GM18498 (cell line): ENCODE results near the gene RMND5A.
"Not testable (repeated sequence)": the region's sequence is repeated elsewhere in the genome, so short reads cannot be mapped to it uniquely, and the experiment has no call there.

Source experiments
- ATAC-seq: cut with Tn5 transposase; IDR thresholded peaks from one replicate; pipeline ENCODE4 v1.9.1; 2021; ENCODE audit warnings: mild to moderate bottlenecking, moderate library complexity; ENCODE audit not compliant: unreplicated experiment

Gene RMND5A

GRCh38 chr2:86719637-86720539 is at the start of gene RMND5A:
TSS of gene RMND5A (plus strand) at chr2:86720291. CDS start at chr2:86720668, 377 bp downstream.
- ATAC-seq = peak; percentile 89

DNA sequence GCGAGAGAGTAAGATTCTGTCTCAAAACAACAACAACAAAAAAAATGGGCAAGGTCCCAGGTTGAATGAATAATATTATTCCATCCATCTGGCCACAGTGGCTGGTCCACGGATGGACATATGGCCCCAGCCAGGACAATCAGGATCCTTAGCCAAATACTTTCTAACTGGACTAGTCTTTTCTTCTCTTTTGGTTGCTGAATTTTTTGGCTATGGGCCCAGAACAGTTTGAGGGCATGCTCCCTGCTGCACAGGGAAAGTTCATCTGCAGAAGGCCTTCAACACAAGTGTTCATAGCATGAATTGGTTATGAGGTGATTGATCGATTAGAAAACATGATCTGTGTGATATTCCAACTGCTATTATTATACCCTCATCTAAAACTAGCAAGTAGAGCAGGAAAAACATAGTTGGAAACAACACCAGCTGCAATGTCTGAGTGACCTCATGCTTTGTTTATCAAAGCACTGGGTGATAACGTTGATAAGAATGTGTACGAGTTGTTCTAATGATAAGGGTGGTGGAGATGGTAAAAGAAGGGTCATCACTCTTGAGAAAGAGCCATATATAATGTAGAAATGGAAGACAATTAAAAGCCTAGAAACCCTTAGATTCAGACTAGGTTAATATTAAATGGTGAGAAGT is 48.6 kb upstream of the RMND5A start:
- no peak for ATAC-seq

DNA sequence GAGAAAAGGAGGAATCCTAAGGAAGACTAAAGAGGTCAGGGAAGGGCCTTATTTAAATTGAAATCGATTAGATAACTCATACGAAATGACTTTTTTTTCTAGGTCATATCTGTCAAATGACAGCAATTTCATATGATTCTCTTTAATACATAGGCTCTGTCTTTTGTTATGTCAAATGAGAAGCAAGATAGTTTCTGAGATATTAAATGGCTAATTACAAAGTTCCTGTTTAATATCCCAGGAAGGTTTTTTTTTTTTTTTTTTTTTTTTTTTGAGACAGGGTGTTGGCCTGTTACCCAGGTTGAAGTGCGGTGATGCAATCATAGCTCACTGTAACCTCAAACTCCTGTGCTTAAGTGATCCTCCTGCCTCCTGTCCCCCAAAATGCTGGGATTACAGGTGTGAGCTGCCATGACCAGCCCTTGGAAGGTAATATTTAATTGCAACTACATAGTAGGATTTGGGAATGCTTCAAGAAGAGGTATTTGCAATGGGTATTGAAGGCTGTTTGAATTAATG is 48.0 kb upstream of the RMND5A start:
- no peak for ATAC-seq

DNA sequence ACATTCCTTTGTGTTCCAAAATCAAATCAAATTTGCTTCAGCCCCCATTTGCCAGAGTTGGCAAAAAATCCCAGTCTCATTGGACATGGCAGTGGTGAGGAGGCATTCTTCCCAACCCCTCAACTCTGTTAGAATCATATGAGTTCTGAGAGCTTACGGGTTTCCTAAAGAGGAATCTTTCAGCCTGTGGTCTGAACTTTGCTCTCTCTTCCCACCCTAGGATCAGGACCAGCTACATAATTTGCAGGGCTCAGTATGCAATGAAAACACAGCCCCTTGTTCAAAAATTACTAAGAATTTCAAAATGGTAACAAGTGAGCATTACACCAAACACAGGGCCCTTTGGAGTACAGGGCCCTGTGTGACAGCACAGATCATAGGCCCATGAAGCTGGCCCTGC is 47.1 kb upstream of the RMND5A start:
- no peak for ATAC-seq

GRCh38 chr2:86673986-86674670 is 46.0 kb upstream of the RMND5A start:
- no peak for ATAC-seq

GRCh38 chr2:86675104-86675503 is 45.0 kb upstream of the RMND5A start:
- no peak for ATAC-seq

DNA sequence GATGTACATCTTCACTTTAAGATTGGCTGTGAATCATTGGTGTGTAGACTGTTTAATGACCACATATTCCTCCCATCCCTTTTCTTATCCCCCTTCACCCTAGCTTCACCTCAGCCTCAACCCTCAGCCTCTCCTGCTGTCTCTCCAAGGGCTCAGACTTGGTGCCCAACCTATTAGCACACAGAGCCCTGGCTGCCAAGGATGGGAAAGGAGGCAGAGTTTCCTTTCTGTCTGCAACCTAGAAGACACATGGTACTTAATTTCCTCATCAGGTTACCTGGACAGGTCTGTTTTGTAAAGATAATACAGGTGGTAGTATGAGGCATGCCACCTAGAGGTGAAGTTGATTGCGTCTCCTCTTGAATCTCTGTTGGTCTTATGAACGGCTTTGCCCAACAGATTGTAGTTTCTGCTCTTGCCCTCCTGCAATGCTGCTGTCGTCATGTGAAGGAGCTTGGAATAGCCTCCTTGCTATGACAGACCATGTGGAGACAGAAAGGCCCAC is 44.5 kb upstream of the RMND5A start:
- no peak for ATAC-seq

- ATAC-seq = no peak
These were observed 42.3 kb upstream of the RMND5A start for GRCh38 chr2:86677816-86678215.

- no peak for ATAC-seq
These were observed 41.1 kb upstream of the RMND5A start for GRCh38 chr2:86679036-86679435.

DNA sequence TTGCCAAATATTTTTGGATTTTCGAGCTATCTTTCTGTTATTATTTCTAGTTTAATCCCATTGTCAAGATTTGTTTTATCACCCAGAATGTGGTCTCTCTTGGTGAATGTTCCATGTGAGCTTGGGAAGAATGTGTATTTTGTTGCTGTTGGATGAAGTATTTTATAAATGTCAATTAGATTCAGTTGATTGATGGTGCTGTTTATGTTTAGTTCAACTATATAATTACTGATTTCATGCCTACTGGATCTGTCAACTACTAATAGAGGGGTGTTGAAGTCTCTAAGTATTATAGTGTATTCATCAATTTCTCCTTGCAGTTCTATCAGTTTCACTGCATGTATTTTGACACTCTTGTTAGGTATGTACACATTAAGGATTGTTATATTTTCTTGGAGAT is 34.7 kb upstream of the RMND5A start:
- ATAC-seq = no peak

DNA sequence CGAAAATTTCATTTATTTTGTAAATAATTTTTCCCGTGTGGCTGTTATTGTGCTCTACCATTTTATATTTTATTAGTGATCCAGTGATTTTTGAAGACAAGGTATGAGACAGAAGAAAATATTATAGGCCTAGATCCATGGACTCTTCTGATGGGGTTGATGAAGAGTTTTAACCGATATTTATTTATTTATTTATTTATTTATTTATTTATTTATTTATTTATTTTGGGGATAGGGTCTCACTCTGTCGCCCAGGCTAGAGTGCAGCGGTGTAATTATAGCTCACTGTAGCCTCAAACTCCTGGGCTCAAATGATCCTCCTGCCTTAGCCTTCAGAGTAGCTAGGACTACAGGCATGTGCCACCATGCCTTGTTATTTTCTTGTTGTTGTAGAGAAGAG is 33.6 kb upstream of the RMND5A start:
- ATAC-seq = no peak

- no peak for ATAC-seq
These were observed 33.2 kb upstream of the RMND5A start for GRCh38 chr2:86686905-86687304.

DNA sequence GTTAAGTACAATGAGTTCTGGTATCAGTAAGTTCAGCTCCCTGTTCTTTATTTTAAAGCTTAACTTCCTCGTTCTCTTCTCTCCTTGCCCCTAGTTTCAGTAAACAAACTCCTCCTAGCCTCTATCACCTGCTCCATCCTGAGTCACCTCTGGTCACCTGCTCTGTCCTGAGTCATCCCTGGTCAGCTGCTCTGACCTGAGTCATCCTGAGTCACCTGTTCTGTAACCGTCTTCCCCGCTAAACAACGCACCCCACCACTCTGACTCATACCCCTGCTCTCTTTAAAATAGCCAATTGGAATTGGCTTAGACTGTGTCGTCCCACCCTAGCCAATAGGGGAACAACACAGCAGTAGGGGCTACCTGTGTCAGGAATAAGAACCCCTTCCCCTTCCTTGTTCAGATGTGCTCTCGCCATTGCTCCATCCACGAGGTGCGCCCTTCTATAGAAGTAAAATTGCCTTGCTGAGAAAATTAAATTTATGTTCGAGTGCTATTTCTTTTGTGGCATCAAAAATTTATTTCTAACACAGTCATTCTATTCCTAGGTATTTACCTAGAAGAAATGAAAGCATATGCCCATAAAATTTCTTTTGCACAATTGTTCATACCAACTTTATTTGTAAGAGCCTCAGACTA is 24.9 kb upstream of the RMND5A start:
- ATAC-seq = no peak

DNA sequence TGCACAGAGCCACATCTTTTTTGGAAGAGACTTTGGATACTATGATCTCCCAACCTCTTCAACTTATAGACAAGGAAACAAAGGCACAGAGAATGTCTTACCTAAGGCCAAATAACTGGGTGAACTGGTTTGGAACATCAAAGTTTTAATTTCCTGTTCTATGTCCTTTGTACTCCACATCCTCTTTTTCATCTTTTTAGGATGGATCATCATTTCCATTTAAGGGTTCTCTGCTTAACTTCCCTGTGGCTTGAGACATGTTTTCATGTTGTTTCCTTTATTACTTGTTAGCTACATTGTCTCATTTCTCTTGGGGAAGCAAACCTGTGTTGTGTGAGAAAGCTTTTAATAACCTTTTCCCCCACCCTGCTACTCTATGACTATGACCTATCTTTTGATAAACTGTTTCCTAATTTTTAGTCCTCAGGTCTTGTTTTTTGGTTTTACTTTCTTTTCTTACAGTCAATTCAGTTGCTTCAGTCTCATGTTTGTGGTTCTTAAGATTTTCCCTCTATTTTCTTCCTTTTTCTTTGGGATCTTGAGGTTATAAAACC is 22.5 kb upstream of the RMND5A start:
- ATAC-seq = no peak

DNA sequence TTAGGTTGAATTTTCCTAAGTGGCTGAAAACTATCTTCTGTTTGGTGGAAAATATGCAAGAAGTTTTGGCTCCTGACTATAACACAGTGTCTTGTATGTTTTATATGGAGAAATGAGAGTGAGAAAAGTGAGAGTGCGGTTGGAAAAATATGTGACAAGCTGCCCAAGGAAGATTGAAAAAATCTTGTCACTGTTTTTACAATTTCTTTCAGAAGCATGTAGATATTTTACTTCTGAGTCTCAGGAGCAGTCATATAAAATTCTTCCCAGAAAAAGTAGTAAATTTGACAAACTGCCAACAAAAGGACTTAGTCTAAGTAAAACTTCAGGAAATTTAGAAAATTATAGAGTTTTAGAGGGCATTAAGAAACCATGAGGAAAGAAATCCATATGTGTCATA is 19.4 kb upstream of the RMND5A start:
- no peak for ATAC-seq

- ATAC-seq = no peak
These were observed 16.3 kb upstream of the RMND5A start for GRCh38 chr2:86703704-86704361.

DNA sequence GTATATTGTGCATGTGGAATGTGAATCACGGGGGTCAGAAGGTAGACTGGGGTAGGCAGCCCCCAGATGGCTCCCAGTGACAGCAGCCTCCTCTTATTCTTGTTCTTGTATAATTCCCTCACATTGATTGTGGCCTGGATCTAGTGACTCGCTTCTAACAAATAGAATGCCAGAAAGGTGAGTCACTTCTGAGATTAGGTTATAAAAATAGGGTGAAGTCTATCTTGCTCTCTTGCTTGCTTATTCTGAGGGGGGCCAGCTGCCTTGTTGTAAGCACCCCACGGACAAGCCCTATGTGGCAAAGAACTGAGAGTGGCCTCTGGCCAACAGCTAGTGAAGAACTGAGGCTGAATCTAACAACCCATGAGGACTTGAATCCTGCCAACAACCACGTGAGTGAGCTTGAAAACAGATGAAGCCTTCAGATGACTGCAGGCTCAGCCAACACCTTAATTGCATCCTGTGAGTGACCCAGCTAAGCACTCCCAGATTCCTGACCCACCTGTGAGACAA is 15.6 kb upstream of the RMND5A start:
- no peak for ATAC-seq

GRCh38 chr2:86706220-86706619 is 13.9 kb upstream of the RMND5A start:
- no peak for ATAC-seq

DNA sequence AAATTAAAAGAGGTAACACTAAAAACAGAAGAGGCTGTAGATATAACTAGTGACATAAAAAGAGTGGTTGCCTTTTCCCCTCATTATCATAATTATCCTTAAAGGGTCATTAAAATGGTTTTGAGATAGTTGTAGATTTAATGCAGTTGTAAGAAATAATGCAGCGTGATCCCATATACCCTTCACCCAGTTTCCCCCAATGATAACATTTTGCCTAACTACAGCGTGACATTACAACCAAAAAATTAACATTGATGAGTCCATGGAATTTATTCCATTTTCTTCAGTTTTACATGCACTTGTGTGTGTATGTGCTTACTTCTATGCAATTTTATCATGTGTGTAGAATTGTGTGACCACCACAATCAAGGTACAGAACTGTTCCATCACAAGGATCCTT is 13.2 kb upstream of the RMND5A start:
- ATAC-seq = no peak

DNA sequence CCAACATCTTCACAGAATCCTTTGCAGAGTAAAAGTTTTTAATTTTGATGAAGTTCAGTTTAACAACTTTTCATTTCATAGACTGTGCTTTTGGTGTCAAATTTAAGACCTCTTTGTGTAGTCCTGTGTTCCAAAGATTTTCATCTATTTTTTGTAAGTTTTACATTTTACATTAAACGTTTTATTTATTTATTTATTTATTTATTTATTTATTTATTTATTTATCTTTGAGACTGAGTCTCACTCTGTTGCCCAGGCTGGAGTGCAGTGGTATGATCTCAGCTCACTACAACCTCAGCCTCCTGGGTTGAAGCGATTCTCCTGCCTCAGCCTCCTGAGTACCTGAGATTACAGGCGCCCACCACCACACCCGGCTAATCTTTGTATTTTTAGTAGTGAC is 12.0 kb upstream of the RMND5A start:
- not testable (repeated sequence) for ATAC-seq
